Right renal cortex interstitium (tissue), 3 donors: ENCODE measurements around the gene KCNIP1. TPM values are rescaled to one million over a fixed set of nuclear protein-coding genes. Genes with fewer than 3 reads are reported as not detected.
A peak's percentile ranks its signal among the peaks of the same experiment; 100 is the strongest.

Experiments
- DNase-seq, 3 donors: peaks; one replicate each; pipeline ENCODE4 v3.0.0-alpha.2; 2013; ENCODE audit warnings: low read depth in 3 of 3, low spot score in 2 of 3
- polyA plus RNA-seq, 3 donors: library from polyadenylated mRNA; unstranded; fragments of 120-200 nt; gene quantifications; one replicate each; pipeline ENCODE4 v1.2.1, GENCODE V29; 2013; ENCODE audit not compliant: insufficient read length in 3 of 3

KCNIP1 gene
- polyA plus RNA-seq, 3 donors = 11.7 to 13.9 (median 13.7) TPM

DNA sequence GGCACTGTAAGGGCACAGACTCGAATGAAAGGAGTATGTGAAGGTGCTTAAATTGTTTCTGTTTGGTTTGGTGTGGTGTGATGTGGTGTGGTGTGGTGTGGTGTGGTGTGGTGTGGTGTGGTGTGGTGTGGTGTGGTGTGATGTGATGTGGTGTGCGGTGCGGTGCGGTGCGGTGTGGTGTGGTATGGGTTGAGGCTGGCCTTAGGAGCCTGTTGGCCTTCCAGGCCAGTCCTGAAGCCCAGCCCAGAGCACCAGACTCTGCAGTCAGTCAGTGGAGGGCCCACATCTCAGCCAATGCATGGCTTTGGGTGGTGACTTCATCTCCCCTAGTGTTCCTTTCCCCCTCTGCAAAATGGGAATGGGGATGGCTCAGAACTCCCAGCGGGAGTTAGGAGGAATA is 85.8 kb downstream of the KCNIP1 start:
- no peak for DNase-seq

DNA sequence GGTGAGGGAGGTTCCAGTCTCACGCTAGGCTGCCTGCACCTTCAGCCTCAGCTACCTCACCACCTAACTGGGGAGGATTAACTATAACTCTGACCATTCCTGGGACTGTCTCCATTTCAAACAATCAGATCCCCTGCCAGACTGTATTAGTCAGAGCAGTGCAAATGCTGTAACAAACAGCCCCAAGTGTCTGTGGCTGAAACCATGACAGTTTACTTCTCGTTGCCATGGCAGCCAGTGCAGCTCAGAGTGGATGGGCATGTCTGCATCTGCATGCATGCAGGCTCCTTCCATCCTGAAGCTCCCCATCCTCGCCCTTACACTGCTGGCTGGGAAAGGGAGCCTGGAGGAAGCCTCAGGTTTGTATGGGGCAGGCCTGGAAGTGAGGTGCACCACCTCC is 86.7 kb downstream of the KCNIP1 start:
- DNase-seq = no peak

DNA sequence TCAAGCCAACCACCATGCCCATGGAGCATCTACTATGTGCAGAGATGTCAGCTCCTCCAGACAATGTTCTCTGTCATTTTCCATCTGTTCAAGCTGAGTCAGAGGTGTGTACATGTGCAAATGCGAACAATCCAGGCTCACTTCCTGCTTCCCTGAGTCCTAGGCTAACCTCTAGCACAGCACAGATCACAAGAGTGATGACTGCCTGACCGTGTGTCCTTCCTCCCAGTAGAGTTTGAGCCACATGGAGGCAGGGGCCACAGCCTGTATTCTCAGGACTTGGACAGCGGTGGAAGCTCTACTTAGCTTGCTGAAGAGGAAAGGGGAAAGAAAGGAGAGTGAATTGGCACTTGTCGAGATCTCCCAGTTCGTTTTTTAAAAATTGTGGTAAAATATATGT is 87.2 kb downstream of the KCNIP1 start:
- DNase-seq = no peak

DNA sequence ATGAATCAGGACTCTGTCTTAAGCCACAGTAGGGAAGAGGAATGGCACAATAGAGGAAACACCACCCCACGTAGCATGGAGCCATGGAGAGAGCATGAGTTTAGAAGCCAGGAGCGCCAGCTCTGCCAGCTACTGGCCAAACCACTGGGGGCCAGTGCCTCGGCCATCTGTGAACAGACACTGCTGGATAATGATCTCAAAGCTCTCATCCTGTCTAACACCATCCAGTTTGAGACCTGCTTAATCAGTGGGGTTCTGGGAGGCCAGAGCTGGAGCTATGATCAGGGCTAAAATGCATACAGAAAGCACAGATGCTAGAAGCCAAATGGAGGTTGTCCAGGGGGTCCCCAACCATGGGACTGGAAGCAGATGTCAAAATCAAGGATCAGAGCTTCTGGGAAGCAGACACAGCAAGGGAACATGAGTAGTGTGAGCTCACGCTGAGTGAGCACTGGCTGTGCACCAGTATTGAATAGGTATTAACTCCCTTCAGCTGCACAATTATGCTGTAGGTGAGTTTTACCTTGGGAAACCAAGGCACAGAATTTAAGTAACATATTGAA is 92.7 kb downstream of the KCNIP1 start:
- DNase-seq = no peak

DNA sequence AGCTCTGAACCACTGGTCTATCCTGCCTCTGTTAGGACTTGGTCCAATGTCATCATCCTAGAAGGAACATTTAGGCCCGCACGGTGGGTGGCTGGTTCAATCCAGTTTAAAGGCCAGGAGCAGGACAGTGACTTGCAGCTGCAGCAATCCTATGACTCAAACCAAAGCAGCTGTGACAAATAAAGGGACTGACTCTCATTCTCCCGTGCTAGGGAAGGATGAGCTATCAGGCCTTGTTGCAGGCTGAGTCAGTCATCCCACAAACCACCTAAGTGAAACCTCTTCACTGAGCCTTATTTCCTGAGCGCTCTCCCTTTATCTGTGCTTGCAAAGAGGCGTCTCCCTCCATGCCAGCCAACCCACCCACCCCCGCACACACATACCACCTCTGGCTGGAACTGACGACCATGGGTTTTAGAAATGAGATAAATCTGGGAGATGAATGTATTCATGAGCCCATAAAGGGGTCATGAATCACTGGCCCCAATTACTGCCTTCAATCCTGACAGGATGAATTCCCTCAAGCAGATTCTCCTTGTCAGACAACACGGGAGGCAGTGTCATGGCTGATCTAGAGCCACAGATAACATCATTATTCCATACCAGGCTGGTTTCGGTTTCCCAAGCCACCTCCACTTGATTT is 93.4 kb downstream of the KCNIP1 start:
- DNase-seq = peak in 1 of 3 donors; percentile 52

DNA sequence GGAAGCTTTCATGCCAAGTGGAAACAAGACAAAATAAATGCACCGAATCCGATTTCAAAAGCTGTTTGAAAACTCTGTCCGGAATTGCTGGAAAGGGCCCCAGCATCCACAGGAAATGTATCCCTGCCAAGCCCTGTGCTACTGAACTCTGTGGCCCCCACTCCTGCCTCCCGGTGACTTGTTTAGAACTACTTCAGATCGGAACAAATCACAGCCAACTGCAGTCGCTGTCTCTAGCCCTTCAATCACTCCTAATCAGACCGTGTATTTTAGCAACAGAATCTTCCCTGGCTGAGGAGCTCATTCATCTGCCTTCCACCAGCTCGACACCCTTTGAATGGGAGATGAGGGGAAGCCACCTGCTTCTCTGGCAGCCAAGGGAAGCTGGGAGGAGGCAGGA is 94.1 kb downstream of the KCNIP1 start:
- DNase-seq = no peak

DNA sequence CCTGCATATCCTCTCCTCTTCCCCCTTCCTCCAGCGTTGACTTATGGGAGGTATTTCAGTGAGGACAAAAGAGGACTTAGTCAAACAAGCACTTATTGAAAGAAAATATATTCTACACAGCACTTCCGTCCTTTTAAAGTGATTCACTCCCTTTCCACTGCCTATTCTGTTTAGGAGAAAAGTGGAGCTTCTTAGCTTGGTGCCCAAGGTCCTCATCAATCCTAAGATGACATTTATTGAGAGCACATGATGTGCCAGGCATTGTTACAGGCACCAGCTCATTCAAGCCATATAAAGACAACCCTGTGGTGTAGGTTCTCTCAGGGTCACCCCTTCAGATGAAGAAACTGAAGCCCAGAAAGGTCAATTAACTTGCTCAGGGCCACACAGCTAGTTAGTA is 95.9 kb downstream of the KCNIP1 start:
- no peak for DNase-seq

DNA sequence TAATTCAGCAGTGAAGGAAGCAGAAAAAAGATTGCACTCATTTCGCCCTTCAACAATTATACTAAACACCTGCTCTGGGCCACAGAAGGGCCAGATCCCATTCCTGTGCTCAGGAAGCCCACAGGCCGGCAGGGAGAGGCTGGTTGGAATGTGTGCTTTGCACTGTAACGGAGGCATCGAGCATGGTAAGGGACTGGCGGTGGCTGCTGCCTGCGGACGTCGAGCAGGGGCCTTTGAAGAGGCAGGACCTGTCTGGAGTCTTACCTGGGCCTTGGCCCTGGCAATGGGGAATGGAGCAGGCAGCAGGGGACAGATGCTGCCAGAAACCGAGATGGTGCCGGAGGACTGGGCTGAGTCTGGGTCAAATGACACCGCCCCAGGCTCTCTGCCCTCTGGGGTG is 97.8 kb downstream of the KCNIP1 start:
- DNase-seq = no peak

DNA sequence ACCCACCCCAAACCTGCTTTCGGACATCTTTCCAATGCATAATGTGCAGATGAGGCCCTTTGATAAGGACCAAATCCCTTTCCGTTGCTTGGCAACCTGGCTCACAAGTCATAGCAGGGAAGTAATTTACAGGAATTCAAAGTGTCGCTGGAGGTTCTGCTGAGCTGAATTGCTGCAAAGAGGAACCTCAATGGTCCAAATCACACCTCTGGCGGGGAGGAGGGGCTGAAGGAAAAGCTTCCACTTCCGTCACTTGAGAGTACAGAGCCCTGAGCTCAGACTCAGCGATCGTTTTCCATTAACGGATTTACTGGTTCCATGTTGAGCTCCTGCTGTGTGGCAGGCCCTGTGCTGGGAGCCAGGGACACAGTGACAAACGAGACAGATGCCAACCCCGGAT is 99.3 kb downstream of the KCNIP1 start:
- no peak for DNase-seq

DNA sequence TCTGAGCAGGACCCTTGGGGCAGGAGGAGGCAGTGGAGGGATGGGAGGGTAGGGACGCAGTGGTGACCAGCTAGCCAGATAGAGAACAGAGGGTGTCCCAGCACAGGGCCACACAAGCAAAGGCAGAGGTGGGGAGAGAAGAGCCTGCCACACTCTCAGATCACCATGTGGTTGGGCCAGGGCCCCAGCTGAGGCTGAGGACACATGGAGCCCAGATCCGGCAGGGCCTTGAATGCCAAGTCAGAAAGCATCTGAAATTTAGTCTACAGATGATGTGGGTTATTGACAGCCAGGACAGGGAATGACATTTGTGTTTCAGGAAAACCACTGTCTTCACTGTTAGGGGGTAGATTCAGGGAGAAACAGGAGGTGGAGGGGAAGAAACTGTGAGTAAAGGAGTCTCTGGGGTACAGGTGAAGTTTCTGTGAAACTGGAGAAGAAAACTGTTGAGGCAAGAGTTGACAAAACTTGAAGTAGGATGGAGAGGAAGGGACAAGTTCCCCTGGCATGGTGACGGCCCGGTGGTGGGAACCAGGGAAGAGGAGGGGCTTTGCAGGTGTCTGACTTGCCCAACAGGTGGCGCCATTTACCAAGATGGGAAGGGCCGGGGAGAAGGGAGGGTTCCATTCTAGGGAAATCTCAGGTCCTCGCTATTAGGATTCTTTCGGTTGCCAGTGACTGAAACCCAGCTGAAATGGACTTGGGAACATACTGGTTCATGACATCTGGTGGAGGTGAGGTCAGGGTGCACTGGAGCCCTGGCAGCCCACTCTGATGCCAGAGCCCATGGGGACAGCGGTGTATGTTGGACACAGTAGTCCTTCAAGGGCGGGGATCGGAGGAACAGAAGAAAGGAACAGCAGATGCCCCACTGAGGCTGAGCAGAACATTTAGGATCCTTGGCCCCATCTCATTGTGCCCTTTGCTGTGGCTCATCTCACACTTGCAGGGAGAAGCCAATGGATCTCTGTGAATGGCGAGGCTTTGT is 100.1 kb downstream of the KCNIP1 start:
- peak in 2 of 3 donors; percentile 56 to 57 for DNase-seq

DNA sequence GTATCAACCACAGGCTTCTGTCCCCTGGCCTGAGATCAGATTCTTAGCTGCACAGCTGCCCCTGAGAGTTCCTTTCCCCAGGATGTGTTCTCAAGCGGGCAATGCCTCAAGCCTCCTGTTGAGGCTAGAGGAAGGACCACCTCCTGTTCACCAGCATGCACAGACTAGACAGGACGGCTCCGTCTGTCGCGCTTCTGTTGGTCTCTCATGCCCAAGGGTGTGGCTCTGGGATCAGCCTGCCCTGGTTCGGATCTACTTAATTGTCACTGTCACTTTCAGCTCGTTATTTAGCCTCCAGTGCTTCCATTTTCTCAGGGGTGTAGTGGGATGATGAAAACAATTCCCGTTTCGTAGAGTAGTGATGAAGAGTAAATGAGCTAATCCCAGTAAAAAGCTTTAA is 103.1 kb downstream of the KCNIP1 start:
- DNase-seq = no peak

DNA sequence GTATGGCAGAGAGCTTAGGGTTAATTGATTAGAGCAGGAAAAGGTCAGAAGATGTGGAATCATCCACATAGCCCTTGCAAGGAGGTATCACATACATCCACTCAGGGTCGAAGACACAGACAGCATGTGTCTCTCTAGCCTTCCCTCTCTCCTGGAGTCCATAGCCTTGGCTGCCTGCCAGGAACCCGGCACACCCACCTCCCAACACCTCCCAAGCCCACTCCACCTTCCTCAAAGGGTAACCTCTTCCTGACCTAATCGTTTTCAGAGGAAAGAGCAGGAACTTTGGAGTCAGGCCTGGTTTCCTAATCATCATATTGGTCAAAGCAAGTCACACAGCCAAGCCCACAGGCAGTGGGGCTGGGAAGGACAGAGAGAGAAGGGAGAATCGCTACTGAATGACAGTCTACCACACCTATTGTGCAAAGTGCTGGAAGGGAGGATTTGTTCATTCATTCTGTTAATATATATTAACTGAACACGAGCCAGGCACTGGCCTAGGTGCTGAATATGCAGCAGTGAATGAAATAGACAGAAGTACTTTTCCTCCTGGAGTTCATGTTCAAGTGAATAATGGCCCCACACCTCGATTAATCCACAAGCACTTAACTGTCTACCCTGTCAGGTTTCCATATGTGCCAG is 107.8 kb downstream of the KCNIP1 start:
- DNase-seq = no peak

DNA sequence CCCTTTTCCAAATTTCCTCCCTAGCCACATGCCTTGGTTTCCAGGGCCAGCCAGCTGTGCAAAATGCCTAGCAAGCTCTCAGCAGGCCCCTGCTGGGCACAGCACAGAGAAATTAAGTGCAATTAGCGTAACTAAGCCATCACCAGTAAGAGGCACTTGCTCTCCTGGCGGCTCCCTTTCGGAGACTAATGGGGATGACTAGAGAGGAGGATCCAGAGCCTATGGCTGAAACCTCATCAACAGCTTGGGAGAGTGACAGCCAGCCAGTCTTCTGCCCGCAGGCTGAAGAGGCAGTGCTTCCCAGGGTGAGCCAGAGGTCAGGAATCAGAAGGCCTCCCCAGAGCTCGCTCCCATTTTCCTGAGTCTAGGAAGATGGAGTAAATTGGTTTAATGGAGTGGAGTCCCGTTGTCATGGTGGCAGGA is 108.4 kb downstream of the KCNIP1 start:
- DNase-seq = no peak

DNA sequence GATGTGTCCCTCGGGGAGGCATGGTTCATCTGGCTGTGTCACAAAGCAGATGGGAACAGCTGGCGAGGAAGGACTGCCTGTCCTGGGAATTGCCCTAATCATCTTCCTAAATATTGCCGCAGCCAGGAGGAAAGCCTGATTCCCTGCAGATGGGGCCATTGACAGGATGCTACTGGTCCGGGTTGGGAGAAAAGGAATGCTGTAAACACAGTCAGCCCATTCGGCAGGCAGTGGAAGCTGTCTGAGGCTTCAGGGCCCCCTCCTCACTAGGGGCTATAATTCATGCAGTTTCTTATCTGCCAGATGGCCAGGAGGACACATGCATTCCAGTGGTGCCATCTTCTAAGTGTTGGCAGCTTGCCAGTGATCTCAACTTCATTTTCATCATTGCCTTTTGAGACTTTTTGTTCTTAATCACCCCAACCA is 110.3 kb downstream of the KCNIP1 start:
- DNase-seq = no peak

DNA sequence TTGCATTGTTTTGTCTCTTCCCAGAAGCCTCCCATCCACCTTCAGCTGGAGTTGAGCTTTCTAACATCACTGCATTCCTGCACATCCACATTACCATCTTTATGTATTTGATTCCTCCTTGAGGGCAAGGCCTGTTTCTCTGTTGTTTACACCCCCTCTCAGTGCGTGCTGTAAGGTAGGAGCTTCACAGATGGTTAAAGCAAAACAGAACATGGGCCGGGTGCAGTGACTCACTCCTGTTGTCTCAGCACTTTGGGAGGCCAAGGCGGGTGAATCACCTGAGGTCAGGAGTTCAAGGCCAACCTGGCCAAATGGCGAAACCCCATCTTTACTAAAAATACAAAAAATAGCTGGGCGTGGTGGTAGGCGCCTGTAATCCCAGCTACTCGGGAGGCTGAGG is 110.9 kb downstream of the KCNIP1 start:
- no peak for DNase-seq

DNA sequence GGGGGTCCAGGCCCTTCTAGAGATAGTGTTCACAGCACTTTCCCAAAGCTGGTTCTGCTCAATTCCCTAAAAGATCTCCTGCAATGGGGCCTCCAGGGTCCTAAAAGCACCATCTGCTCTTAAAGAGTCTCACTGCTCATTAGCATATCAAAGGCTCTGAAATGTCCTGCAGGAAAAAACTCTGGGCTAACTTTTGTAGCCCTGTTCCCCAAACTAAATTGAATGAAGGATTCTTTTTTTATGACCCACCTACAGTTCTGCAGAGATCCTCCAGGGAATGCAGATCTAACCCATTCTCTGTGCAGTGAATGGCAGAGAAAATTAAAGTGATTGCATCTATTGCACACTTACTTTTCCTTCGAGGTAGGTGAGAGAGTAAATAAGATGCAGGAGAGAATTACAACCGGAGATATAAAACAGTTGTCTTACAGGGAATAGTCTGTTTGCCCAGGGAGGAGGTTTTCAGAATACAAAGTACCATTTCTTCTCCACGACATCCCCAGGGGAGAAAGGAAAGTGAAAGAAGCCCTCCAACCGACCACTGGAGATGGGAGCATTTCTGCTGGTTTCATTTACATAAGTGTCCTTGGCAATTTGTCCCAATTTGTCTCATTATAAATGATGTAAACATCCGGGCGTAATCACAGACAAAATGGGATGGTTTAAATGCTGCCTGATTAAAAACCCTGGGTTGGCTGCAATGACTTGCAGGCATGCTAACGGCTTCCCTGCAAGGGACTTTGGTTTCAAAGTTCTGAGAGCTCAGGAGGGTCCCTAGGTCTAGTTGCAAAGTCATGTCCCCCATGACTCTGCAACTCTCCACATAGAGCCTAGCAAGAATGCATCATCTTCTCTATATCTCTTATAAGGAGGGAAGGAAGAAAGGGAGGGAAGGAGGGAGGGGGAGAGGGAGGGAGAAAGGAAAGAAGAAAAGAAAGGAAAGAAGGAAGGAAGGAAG is 114.0 kb downstream of the KCNIP1 start:
- no peak for DNase-seq

DNA sequence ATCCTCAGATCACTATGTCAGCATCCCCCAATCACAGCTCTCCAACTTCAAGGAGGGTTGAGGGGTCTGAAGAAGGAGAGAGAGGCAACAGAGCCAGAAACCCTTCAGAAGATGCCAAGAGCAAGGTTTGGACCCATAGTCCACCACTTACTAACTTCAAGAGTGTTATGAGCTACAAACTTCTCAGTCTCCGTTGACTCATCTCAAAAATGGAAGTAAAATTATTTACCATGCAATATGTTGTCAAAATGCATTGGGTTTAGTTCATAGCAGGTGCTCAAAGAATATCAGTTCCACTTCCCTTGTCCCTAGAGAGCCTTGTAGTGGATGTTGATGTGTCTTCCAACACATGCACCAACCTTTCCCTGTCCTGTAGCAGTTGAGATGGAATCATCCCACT is 116.0 kb downstream of the KCNIP1 start:
- DNase-seq = no peak

DNA sequence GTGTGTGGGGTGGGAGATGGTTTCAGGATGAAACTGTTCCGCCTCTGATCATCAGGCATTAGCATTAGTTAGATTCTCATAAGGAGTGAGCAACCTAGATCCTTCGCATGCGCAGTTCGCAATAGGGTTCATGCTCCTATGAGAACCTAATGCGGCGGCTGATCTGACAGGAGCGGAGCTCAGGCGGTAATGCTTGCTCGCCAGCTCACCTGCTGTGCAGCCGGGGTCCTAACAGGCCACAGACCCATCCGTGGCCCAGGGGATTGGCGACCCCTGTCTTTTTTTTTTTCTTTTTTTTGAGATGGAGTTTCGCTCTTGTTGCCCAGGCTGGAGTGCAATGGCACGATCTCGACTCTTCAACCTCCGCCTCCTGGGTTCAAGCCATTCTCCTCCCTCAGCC is 119.1 kb downstream of the KCNIP1 start:
- DNase-seq = no peak

DNA sequence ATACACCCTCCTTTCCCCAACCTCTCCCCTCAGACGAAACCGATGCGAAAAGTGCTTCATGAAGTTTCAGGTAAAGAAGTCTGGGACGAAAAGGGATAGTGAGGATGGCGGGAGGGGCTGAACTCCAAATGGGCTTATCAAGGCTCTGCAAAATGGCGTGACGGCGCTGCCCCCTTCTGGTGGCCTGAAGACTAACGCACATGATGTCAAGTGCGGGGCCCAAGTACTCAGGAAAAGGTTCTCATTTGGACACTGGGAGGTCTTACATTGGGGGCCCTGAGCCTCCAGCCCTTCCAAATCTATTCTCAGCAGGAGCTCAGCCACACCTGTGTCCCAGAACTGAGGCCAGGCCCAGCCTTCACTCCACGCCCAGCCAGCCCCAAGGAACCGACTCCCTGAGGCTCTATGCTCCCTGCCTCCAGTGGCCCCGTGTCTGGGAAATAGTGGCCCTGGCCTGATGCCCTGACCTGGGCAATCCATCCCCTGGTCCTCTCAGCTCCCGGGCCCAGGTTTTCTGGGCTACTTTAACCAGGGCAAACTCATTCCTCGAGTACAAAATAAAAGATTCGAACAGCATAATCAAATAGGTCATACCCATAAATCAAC is 119.9 kb downstream of the KCNIP1 start:
- no peak for DNase-seq
